NCI-H748 treated with DMSO at 0.1 percent for 48 hours (cell line): ENCODE results near the gene PRKAR1A.
"Not testable (repeated sequence)": the region's sequence is repeated elsewhere in the genome, so short reads cannot be mapped to it uniquely, and the experiment has no call there.

Experiments
- DNase-seq: peaks from one replicate; lab custom pipeline; 2025; lab: John Stamatoyannopoulos, UW

Gene PRKAR1A

GRCh38 chr17:68579194-68579927 is 67.1 kb downstream of the PRKAR1A start:
- no peak for DNase-seq

GRCh38 chr17:68580236-68580770 is 68.1 kb downstream of the PRKAR1A start:
- DNase-seq, result no peak

GRCh38 chr17:68581863-68582645 is 69.8 kb downstream of the PRKAR1A start:
- DNase-seq, result no peak

- DNase-seq, result not testable (repeated sequence)
Observed at GRCh38 chr17:68582867-68583266, 70.6 kb downstream of the PRKAR1A start.

GRCh38 chr17:68584581-68585303 is 72.5 kb downstream of the PRKAR1A start:
- DNase-seq, result no peak

- DNase-seq, result no peak
Observed at GRCh38 chr17:68585643-68586042, 73.4 kb downstream of the PRKAR1A start.

GRCh38 chr17:68587026-68587425 is 74.8 kb downstream of the PRKAR1A start:
- no peak for DNase-seq

GRCh38 chr17:68587847-68588246 is 75.6 kb downstream of the PRKAR1A start:
- no peak for DNase-seq

GRCh38 chr17:68588362-68588761 is 76.1 kb downstream of the PRKAR1A start:
- no peak for DNase-seq

- no peak for DNase-seq
Observed at GRCh38 chr17:68589086-68589485, 76.9 kb downstream of the PRKAR1A start.

GRCh38 chr17:68591583-68591982 is 79.4 kb downstream of the PRKAR1A start:
- DNase-seq, result no peak

- no peak for DNase-seq
Observed at GRCh38 chr17:68592009-68592408, 79.8 kb downstream of the PRKAR1A start.

GRCh38 chr17:68592682-68593641 is 80.7 kb downstream of the PRKAR1A start:
- DNase-seq, result no peak

- no peak for DNase-seq
Observed at GRCh38 chr17:68594552-68594951, 82.3 kb downstream of the PRKAR1A start.

- DNase-seq, result no peak
Observed at GRCh38 chr17:68595496-68595895, 83.3 kb downstream of the PRKAR1A start.

- no peak for DNase-seq
Observed at GRCh38 chr17:68595986-68596385, 83.8 kb downstream of the PRKAR1A start.

- DNase-seq, result no peak
Observed at GRCh38 chr17:68596411-68596945, 84.2 kb downstream of the PRKAR1A start.

- no peak for DNase-seq
Observed at GRCh38 chr17:68598074-68598473, 85.8 kb downstream of the PRKAR1A start.

- no peak for DNase-seq
Observed at GRCh38 chr17:68598545-68598961, 86.3 kb downstream of the PRKAR1A start.

- DNase-seq, result no peak
Observed at GRCh38 chr17:68599091-68599490, 86.9 kb downstream of the PRKAR1A start.

GRCh38 chr17:68599552-68600066 is 87.4 kb downstream of the PRKAR1A start:
- DNase-seq, result no peak
